Neuronal stem cell (in vitro differentiated cells): Measurements from ENCODE around the gene COG4.
"Not testable (repeated sequence)": the region's sequence is repeated elsewhere in the genome, so short reads cannot be mapped to it uniquely, and the experiment has no call there.

Experiments used
- DNase-seq: peaks from one replicate; pipeline ENCODE4 v3.0.0-alpha.2; 2013; ENCODE audit warnings: low spot score
- H2AFZ ChIP-seq: one replicate; pipeline ENCODE4 v1.6.1; 2013; ENCODE audit warnings: mild to moderate bottlenecking, low read length, inconsistent platforms
- H2AK5ac ChIP-seq: 2 replicates; pipeline ENCODE4 v1.6.1; 2013; ENCODE audit warnings: low read depth, mild to moderate bottlenecking, inconsistent platforms, low read length, moderate library complexity, mixed read lengths
- H2BK120ac ChIP-seq: 2 replicates; pipeline ENCODE4 v1.6.1; 2013; ENCODE audit warnings: low read depth, mild to moderate bottlenecking, inconsistent platforms, low read length, moderate library complexity, mixed read lengths
- H2BK12ac ChIP-seq: one replicate; pipeline ENCODE4 v1.6.1; 2013; ENCODE audit warnings: low read length, inconsistent platforms
- H2BK15ac ChIP-seq: 2 replicates; pipeline ENCODE4 v1.6.1; 2013; ENCODE audit warnings: mild to moderate bottlenecking, low read length, inconsistent platforms, mixed read lengths
- H2BK5ac ChIP-seq: one replicate; pipeline ENCODE4 v1.6.1; 2013; ENCODE audit warnings: inconsistent platforms, mild to moderate bottlenecking, low read length, moderate library complexity
- H3K14ac ChIP-seq: one replicate; pipeline ENCODE4 v1.6.1; 2013; ENCODE audit warnings: low read length, inconsistent platforms
- H3K18ac ChIP-seq: 2 replicates; pipeline ENCODE4 v1.6.1; 2013; ENCODE audit warnings: low read length, inconsistent platforms
- H3K23ac ChIP-seq: 2 replicates; pipeline ENCODE4 v1.6.1; 2013; ENCODE audit warnings: low read depth, mild to moderate bottlenecking, mixed read lengths, low read length, inconsistent platforms; ENCODE audit not compliant: poor library complexity
- H3K27ac ChIP-seq: replicated peaks from 3 replicates; pipeline ENCODE4 v1.5.1; 2013; ENCODE audit warnings: low read length, inconsistent platforms
- H3K27me3 ChIP-seq, 3 experiments: 2 replicates each; pipeline ENCODE4 v1.6.1; 2013; ENCODE audit warnings: low read length in 3 of 3, mild to moderate bottlenecking in 2 of 3, inconsistent platforms in 1 of 3, low read depth in 1 of 3, mixed read lengths in 1 of 3, moderate library complexity in 1 of 3; ENCODE audit not compliant: control insufficient read depth in 3 of 3, insufficient read depth in 3 of 3
- H3K36me3 ChIP-seq, 2 donors: replicated peaks in 1 of 2; 2 replicates each; pipeline ENCODE4 v1.6.1; 2013; ENCODE audit warnings: low read length in 2 of 2; ENCODE audit not compliant: control insufficient read depth in 2 of 2, insufficient read depth in 2 of 2
- H3K4ac ChIP-seq: 2 replicates; pipeline ENCODE4 v1.6.1; 2013; ENCODE audit warnings: inconsistent platforms, mild to moderate bottlenecking, low read length, moderate library complexity
- H3K4me1 ChIP-seq, 2 donors: 1 replicate in 1 of 2; 2 replicates in 1 of 2; pipeline ENCODE4 v1.6.1; 2013; ENCODE audit warnings: low read length in 2 of 2, low read depth in 1 of 2; ENCODE audit not compliant: control insufficient read depth in 2 of 2, insufficient read depth in 1 of 2
- H3K4me2 ChIP-seq: one replicate; pipeline ENCODE4 v1.6.1; 2013; ENCODE audit warnings: mild to moderate bottlenecking, low read length, inconsistent platforms; ENCODE audit not compliant: insufficient read depth, poor library complexity, severe bottlenecking
- H3K4me3 ChIP-seq, 2 donors: 2 replicates each; pipeline ENCODE4 v1.5.1; 2013; ENCODE audit warnings: low read length in 2 of 2, mild to moderate bottlenecking in 2 of 2, inconsistent platforms in 1 of 2, moderate library complexity in 1 of 2
- H3K79me1 ChIP-seq: one replicate; pipeline ENCODE4 v1.6.1; 2013; ENCODE audit warnings: low read depth, mild to moderate bottlenecking, inconsistent platforms, low read length, moderate library complexity
- H3K9ac ChIP-seq: one replicate; pipeline ENCODE4 v1.6.1; 2013; ENCODE audit warnings: mild to moderate bottlenecking, low read depth, low read length, inconsistent platforms; ENCODE audit not compliant: poor library complexity
- H3K9me3 ChIP-seq, 2 donors: replicated peaks in 1 of 2; 2 replicates each; pipeline versions ENCODE3 to v1.6.1; 2013; ENCODE audit warnings: low read length in 2 of 2, mild to moderate bottlenecking in 2 of 2, inconsistent platforms in 1 of 2, low read depth in 1 of 2, mixed read lengths in 1 of 2, moderate library complexity in 1 of 2; ENCODE audit not compliant: control insufficient read depth in 2 of 2, insufficient read depth in 1 of 2
- H4K8ac ChIP-seq: one replicate; pipeline ENCODE4 v1.6.1; 2013; ENCODE audit warnings: low read depth, mild to moderate bottlenecking, inconsistent platforms, low read length, moderate library complexity
- H4K91ac ChIP-seq: one replicate; pipeline ENCODE4 v1.6.1; 2013; ENCODE audit warnings: low read length, low read depth, mild to moderate bottlenecking, inconsistent platforms; ENCODE audit not compliant: poor library complexity
- WGBS, 2 donors: extraction: QIAGEN DNeasy Blood & Tissue Kit; methylation state at CpG; one replicate each; pipeline ENCODE4 v1.1.7; 2013; ENCODE audit warnings: missing lambda C conversion rate in 2 of 2, mixed read lengths in 1 of 2; ENCODE audit not compliant: insufficient read length in 2 of 2, insufficient replicate concordance in 1 of 2; ENCODE audit errors: extremely low coverage in 2 of 2; 5-methylcytosine and 5-hydroxymethylcytosine counted together

Gene COG4

GRCh38 chr16:70544548-70544947 lies 21.2 kb upstream of the COG4 start:
- WGBS, 2 donors: no CpG with 5 or more reads among the region's 1 CpG
- no peak overlapping the region for H2BK15ac ChIP-seq
- no peak overlapping the region for H2BK120ac ChIP-seq
- H2AK5ac ChIP-seq: no peak overlapping the region
- no peak overlapping the region for H3K9ac ChIP-seq
- no peak overlapping the region for H3K4me2 ChIP-seq
- H3K27ac ChIP-seq: no peak overlapping the region
- H3K23ac ChIP-seq: no peak overlapping the region
- H4K91ac ChIP-seq: no peak overlapping the region
- peaks cover 56 to 99% of the 10 kb centered on the region in 2 donors for H3K36me3 ChIP-seq
- H3K18ac ChIP-seq: no peak overlapping the region
- peak overlapping the region; percentile 24 for H4K8ac ChIP-seq
- no peak overlapping the region for H3K4me3 ChIP-seq
- peaks cover 10% of the 10 kb centered on the region for H3K79me1 ChIP-seq
- H2BK12ac ChIP-seq: no peak overlapping the region
- DNase-seq: no peak
- no peaks in the 10 kb centered on the region for H3K9me3 ChIP-seq
- no peak overlapping the region for H2AFZ ChIP-seq
- no peaks in the 10 kb centered on the region for H3K27me3 ChIP-seq
- no peak overlapping the region for H3K14ac ChIP-seq
- no peak overlapping the region for H2BK5ac ChIP-seq
- no peak overlapping the region for H3K4ac ChIP-seq
- H3K4me1 ChIP-seq: no peaks in the 10 kb centered on the region

- H3K9ac ChIP-seq: no peak overlapping the region
- no peak overlapping the region for H3K4ac ChIP-seq
- H2BK120ac ChIP-seq: no peak overlapping the region
Measured at GRCh38 chr16:70540994-70541393, 17.6 kb upstream of the COG4 start.

GRCh38 chr16:70534971-70535370 lies 11.6 kb upstream of the COG4 start:
- Histone ChIP-seq H3K4me3 (no peak overlapping the region), H2BK5ac (no peak overlapping the region), H3K18ac (no peak overlapping the region), H2BK12ac (no peak overlapping the region), H2AK5ac (no peak overlapping the region), H4K91ac (no peak overlapping the region), H2BK15ac (no peak overlapping the region), H3K27me3 (no peaks in the 10 kb centered on the region), H3K36me3 (peaks cover 43 to 100% of the 10 kb centered on the region in 2 donors), H2AFZ (no peak overlapping the region), H2BK120ac (no peak overlapping the region), H4K8ac (no peak overlapping the region), H3K27ac (no peak overlapping the region), H3K4me1 (no peaks in the 10 kb centered on the region), H3K4me2 (no peak overlapping the region), H3K9me3 (no peaks in the 10 kb centered on the region), H3K4ac (no peak overlapping the region), H3K79me1 (peaks cover 4% of the 10 kb centered on the region), H3K14ac (no peak overlapping the region), H3K23ac (no peak overlapping the region), H3K9ac (no peak overlapping the region)
- DNase-seq: no peak
- WGBS, 2 donors: no CpG with 5 or more reads among the region's 2 CpGs

More at GRCh38 chr16:70540994-70541393, 17.6 kb upstream of the COG4 start:
- Histone ChIP-seq H3K18ac (no peak overlapping the region), H3K79me1 (peaks cover 5% of the 10 kb centered on the region), H2BK5ac (no peak overlapping the region), H3K23ac (no peak overlapping the region), H3K14ac (no peak overlapping the region), H2BK15ac (no peak overlapping the region), H3K27ac (no peak overlapping the region), H2AFZ (no peak overlapping the region), H4K91ac (no peak overlapping the region), H2BK12ac (no peak overlapping the region), H3K4me1 (no peaks in the 10 kb centered on the region), H3K4me3 (no peak overlapping the region), H3K9me3 (no peaks in the 10 kb centered on the region), H3K36me3 (peaks cover 53 to 100% of the 10 kb centered on the region in 2 donors), H3K4me2 (no peak overlapping the region), H2AK5ac (no peak overlapping the region), H3K27me3 (no peaks in the 10 kb centered on the region), H4K8ac (no peak overlapping the region)
- no peak for DNase-seq
- WGBS, 2 donors: no CpG with 5 or more reads among the region's 3 CpGs

GRCh38 chr16:70529954-70530353 lies 6.6 kb upstream of the COG4 start:
- not testable (repeated sequence) for H2AK5ac ChIP-seq, H3K18ac ChIP-seq, H3K4me3 ChIP-seq, H3K9me3 ChIP-seq, H3K27me3 ChIP-seq, DNase-seq, H3K4me1 ChIP-seq, H3K4me2 ChIP-seq, H3K14ac ChIP-seq, H3K9ac ChIP-seq, H4K8ac ChIP-seq, H3K23ac ChIP-seq, H2AFZ ChIP-seq, H2BK15ac ChIP-seq, H3K4ac ChIP-seq, H3K27ac ChIP-seq, H2BK120ac ChIP-seq, H2BK5ac ChIP-seq, H2BK12ac ChIP-seq, H3K79me1 ChIP-seq, H4K91ac ChIP-seq
- no CpG with 5 or more reads among the region's 7 CpGs for WGBS, 2 donors
- peaks cover 41 to 98% of the 10 kb centered on the region in 2 donors for H3K36me3 ChIP-seq
